Smooth muscle cell (in vitro differentiated cells): ENCODE results near the gene MMP14. TPM values are rescaled to one million over a fixed set of nuclear protein-coding genes. Genes with fewer than 3 reads are reported as not detected.

Source experiments
- DNase-seq: peaks from one replicate; lab custom pipeline; 2025; ENCODE audit not compliant: unreplicated experiment; lab: John Stamatoyannopoulos, UW
- H2AFZ ChIP-seq: fragments of 200-600 bp; sonication (generic); 2 replicates; pipeline ENCODE4 v1.6.0; 2016; ENCODE audit warnings: antibody characterized with exemption, low read depth, mild to moderate bottlenecking
- H3F3A ChIP-seq: fragments of 200-600 bp; sonication (generic); 2 replicates; pipeline ENCODE4 v1.6.0; 2017; ENCODE audit warnings: antibody characterized with exemption, low read depth
- H3K27ac ChIP-seq: fragments of 200-600 bp; sonication (generic); 2 replicates; pipeline ENCODE4 v1.5.1; 2016; ENCODE audit warnings: low read depth, mild to moderate bottlenecking
- H3K27me3 ChIP-seq: fragments of 200-600 bp; sonication (generic); 2 replicates; pipeline ENCODE4 v1.6.1; 2016; ENCODE audit warnings: low read depth, mild to moderate bottlenecking
- H3K36me3 ChIP-seq: fragments of 200-600 bp; sonication (generic); 2 replicates; pipeline ENCODE4 v1.5.1; 2016; ENCODE audit warnings: low read depth
- H3K4me1 ChIP-seq: fragments of 200-600 bp; sonication (generic); 2 replicates; pipeline ENCODE4 v1.5.1; 2016; ENCODE audit warnings: low read depth
- H3K4me2 ChIP-seq: fragments of 200-600 bp; sonication (generic); 2 replicates; pipeline ENCODE4 v1.6.0; 2016; ENCODE audit warnings: mild to moderate bottlenecking
- H3K4me3 ChIP-seq: fragments of 200-600 bp; sonication (generic); 2 replicates; pipeline ENCODE4 v1.5.1; 2016; ENCODE audit warnings: mild to moderate bottlenecking
- H3K79me2 ChIP-seq: fragments of 200-600 bp; sonication (generic); 2 replicates; pipeline ENCODE4 v1.6.0; 2016; ENCODE audit warnings: low read depth, mild to moderate bottlenecking
- H3K9ac ChIP-seq: fragments of 200-600 bp; sonication (generic); 2 replicates; pipeline ENCODE4 v1.6.0; 2016; ENCODE audit warnings: low read depth
- H3K9me3 ChIP-seq: fragments of 200-600 bp; sonication (generic); replicated peaks from 2 replicates; pipeline ENCODE4 v1.5.1; 2016; ENCODE audit warnings: low read depth
- H4K20me1 ChIP-seq: fragments of 200-600 bp; sonication (generic); 2 replicates; pipeline ENCODE4 v1.6.0; 2016; ENCODE audit warnings: low read depth
- CTCF ChIP-seq: fragments of 200-600 bp; sonication (generic); IDR thresholded peaks from 2 replicates; pipeline ENCODE4 v1.5.1; 2017; ENCODE audit warnings: borderline replicate concordance, mild to moderate bottlenecking, antibody characterized with exemption; ENCODE audit not compliant: insufficient read depth, poor library complexity, severe bottlenecking
- WGBS: methylation state at CpG from one replicate; pipeline ENCODE4 v1.1.7; 2016; ENCODE audit warnings: low lambda C conversion rate; 5-methylcytosine and 5-hydroxymethylcytosine counted together
- polyA plus RNA-seq: library from polyadenylated mRNA; unstranded; fragments of >200 nt; fragmentation: Nextera tagmentation; extraction: Ambion mirVana; gene quantifications from 2 replicates; pipeline ENCODE4 v1.2.1, GENCODE V29; 2016
- total RNA-seq: library from RNA; depleted of rRNA; stranded (reverse); fragments of >200 nt; gene quantifications from 2 replicates; pipeline ENCODE4 v1.2.3, GENCODE V29; 2014

The MMP14 gene
- total and polyA plus RNA-seq, 2 experiments from 2014 or later = 58.1 to 444 TPM

GRCh38 chr14:22829661-22830442, 6.5 kb upstream of the MMP14 start, which contains the start of gene MRPL52:
MRPL52 (plus strand) TSS chr14:22829887; CDS start chr14:22829913, 26 bp downstream.
- Histone ChIP-seq H3K4me1 (peaks cover 9% of the 10 kb centered on the region), H3F3A (peaks cover 2% of the 10 kb centered on the region), H3K4me3 (peak within 1 kb of the TSS; percentile 88), H3K9ac (peak within 1 kb of the TSS; percentile 83), H2AFZ (peak within 1 kb of the TSS; percentile 97), H4K20me1 (no peaks in the 10 kb centered on the region), H3K27me3 (no peaks in the 10 kb centered on the region), H3K79me2 (peaks cover 12% of the 10 kb centered on the region), H3K4me2 (peak within 1 kb of the TSS; percentile 95), H3K36me3 (no peaks in the 10 kb centered on the region), H3K9me3 (no peaks in the 10 kb centered on the region), H3K27ac (peak within 1 kb of the TSS; percentile 49)
- 2% methylated on average over 41 of the region's 41 CpGs for WGBS
- no peak for TF ChIP-seq CTCF
- DNase-seq = peak; percentile 45

GRCh38 chr14:22830443-22831010, 5.9 kb upstream of the MMP14 start:
- H3K36me3 ChIP-seq = no peaks in the 10 kb centered on the region
- peak overlapping the region; percentile 88 for H3K4me3 ChIP-seq
- DNase-seq = no peak
- H3K79me2 ChIP-seq = peaks cover 12% of the 10 kb centered on the region
- no peak for TF ChIP-seq CTCF
- no peaks in the 10 kb centered on the region for H4K20me1 ChIP-seq
- peak overlapping the region; percentile 83 for H3K9ac ChIP-seq
- H3K4me1 ChIP-seq = peaks cover 7% of the 10 kb centered on the region
- 34% methylated on average over 3 of the region's 3 CpGs for WGBS
- H3K9me3 ChIP-seq = no peaks in the 10 kb centered on the region
- H3K4me2 ChIP-seq = peak overlapping the region; percentile 95
- H3F3A ChIP-seq = peaks cover 9% of the 10 kb centered on the region
- no peaks in the 10 kb centered on the region for H3K27me3 ChIP-seq
- peak overlapping the region; percentile 97 for H2AFZ ChIP-seq
- H3K27ac ChIP-seq = peak overlapping the region; percentile 49

GRCh38 chr14:22835505-22835904, 880 bp upstream of the MMP14 start:
- Histone ChIP-seq H3K27me3 (no peaks in the 10 kb centered on the region), H2AFZ (no peak overlapping the region), H3K36me3 (no peaks in the 10 kb centered on the region), H3K9ac (no peak overlapping the region), H4K20me1 (peaks cover 23% of the 10 kb centered on the region), H3K27ac (peak overlapping the region; percentile 87), H3K4me2 (peak overlapping the region; percentile 95), H3K4me3 (no peak overlapping the region), H3K79me2 (peaks cover 45% of the 10 kb centered on the region), H3K4me1 (peaks cover 7% of the 10 kb centered on the region), H3F3A (peaks cover 31% of the 10 kb centered on the region), H3K9me3 (no peaks in the 10 kb centered on the region)
- 84% methylated on average over 3 of the region's 3 CpGs for WGBS
- no peak for TF ChIP-seq CTCF
- no peak for DNase-seq
